Forelimb muscle (tissue), 1 donor: Measurements from ENCODE around the gene SERINC2. TPM values are rescaled to one million over a fixed set of nuclear protein-coding genes. Genes with fewer than 3 reads are reported as not detected.

Experiments used
- DNase-seq: peaks from one replicate; pipeline ENCODE4 v3.0.0-alpha.2; 2013; ENCODE audit warnings: low read depth
- polyA plus RNA-seq: library from polyadenylated mRNA; unstranded; fragments of 120-200 nt; gene quantifications from one replicate; pipeline ENCODE4 v1.2.1, GENCODE V29; 2013; ENCODE audit not compliant: insufficient read length

The SERINC2 gene
- 35.3 TPM for polyA plus RNA-seq

DNA sequence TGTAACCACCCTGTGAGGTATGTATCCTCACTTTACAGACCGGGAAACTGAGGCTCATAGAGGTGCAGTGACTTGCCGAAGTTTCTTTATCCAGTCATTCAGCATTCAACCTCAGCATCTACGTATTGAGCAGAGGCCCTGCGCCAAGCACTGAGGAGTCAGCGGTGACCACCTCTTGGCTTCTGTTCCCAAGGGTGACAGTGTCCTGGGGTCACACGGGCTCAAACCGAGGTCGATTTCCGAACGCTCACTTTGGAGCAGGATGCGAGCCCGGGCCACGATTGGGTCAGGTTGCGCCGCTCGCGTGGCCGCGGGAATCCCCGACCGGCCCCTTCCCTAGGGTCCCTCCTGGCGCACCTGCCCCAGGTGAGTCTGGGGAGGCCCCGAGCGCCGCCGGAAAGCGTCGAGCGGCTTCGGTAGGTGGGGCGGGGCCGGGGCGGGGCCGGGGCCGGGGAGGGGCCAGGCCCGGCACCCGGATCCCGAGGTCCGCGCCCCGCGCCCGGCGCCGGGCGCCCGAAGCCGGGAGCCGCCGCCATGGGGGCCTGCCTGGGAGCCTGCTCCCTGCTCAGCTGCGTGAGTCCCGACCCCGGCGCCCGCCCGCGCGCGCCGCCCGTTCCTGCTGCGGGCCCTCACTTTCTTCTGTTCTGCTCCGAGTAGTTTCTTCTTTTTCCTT lies at the start of gene SERINC2:
Gene SERINC2 (plus strand): TSS at position 482 of the 673 bp plus-strand sequence. CDS start 53 bp downstream, at position 535.
- DNase-seq: no peak

DNA sequence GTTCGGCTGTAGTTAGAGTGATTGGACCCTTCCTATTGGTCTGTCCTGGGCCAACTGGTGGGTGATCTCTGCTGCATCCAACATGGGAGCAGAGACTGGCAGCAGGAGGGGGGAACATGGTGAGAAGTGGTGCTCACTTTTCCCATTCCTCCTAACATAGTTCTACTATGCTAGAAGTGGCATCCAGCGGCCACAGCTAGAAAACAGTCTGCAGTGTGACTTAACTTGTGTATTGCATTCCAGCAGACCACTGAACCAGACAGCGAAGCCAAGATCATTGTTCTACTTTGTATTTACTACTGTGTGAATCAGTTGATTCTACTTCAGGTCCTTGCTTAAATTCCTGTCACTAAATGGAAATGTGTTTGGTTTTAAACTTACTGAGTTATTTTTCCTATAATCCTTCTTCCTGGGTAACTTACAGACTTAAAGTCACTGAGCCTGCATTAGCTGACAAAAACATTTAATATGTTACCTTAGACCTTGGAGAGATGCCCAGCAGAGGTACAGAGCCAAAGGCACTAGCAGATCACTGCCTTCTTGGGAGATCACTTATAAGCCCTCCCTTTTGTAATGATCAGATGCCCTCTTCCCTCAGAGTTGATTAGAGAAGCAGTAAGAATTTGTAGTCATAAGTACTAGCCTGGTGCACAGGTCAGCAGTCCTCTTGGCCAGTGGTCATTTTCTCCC lies 48.3 kb upstream of the SERINC2 start:
- DNase-seq: no peak

GRCh38 chr1:31366796-31367195 lies 46.2 kb upstream of the SERINC2 start:
- DNase-seq: no peak

DNA sequence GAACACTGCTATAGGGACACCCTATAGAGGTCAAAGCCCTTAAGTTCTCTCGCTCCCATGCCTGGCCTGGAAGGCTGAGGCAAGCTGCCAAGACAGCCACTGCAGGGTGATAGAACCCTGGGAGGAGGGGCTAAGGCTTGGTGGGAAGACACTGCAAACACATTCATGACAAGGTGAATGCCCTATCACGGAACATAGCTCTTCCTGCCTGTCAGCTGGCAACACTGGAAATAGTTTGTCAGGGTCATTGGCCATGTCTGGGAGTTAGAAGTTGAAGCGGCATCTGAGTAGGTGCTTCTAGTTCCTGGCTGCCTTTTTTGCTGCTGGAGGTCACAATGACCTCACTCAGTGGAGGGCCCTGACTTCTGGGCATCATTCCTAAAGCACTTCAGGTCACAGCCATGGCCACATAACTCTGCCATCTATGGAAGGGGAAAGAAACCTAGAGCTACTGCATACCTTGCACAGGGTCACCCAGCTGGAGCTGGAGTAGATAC lies 44.4 kb upstream of the SERINC2 start:
- no peak for DNase-seq

DNA sequence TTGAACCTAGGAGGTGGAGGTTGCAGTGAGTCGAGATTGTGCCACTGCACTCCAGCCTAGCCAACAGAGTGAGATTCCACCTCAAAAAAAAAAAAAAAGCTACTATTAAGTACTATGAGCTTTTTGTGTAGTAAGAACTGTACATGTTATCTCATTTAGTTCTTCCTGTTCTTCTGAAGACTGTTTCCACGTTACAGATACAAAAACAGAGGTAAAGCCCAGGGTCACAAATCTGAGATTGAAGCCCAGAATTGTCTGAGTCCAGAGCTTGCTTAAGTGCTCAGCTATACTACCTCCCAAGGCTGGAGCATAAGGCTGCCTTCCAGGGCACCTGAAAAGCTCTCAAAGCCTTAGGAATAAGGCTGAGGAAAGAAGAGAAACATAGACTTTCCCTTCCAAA lies 43.0 kb upstream of the SERINC2 start:
- DNase-seq: no peak

GRCh38 chr1:31370565-31370964 lies 42.4 kb upstream of the SERINC2 start:
- DNase-seq: no peak

GRCh38 chr1:31371121-31371959 lies 41.7 kb upstream of the SERINC2 start:
- DNase-seq: no peak

GRCh38 chr1:31372051-31372450 lies 41.0 kb upstream of the SERINC2 start:
- no peak for DNase-seq

DNA sequence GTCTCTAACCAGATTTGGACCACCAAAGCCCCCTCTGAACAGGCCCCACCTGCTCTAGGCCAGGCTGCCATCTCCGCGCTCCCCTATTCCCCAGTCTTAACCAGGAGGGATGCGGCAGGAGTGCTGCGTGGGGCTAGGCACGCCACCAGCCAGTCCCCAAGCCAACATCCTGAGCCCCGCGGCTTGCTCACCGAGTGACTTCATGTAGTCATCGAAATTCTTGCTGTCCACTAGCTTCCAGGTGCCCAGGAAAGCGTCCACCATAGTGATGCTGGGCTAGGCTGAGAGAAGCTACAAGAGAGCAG lies 40.3 kb upstream of the SERINC2 start:
- DNase-seq: no peak

- peak; percentile 36 for DNase-seq
Measured at GRCh38 chr1:31373056-31373896, 39.7 kb upstream of the SERINC2 start, which contains the start of gene FABP3. FABP3 (minus strand) TSS chr1:31373076; CDS start chr1:31373014, 62 bp downstream.

GRCh38 chr1:31373897-31374486 lies 39.0 kb upstream of the SERINC2 start:
- no peak for DNase-seq

DNA sequence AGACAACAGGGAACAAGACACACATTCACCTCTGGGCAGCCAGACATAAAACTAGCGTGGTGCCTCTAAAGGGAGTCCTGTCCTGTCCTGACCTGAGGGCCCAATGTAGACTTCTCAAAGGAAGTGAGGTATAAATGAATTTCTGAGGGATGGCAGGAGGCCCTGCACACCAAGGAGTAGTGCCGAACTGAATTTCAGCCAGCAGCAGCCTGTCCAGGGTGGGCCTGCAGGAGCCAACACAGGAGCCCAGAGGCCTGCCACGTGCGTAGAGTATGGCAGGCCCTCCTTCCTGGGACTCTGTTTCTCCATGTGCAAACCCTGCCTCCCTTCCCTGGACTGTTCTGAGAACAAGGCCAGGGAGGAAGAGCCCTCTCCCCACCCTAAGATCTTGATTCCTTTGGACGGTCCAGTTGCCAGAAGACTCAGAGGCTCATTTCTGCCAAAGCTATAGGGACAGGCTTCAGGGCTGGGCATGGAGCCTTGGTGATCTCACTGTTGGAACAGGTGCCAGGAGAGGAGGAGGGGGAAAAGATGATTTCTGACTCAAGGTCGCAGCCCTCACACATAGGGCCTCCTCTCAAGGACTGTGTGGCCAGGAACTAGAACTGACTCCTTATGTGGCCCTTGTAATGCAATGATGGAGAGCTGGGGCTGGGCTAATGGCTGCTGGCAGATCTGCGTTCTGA lies 38.4 kb upstream of the SERINC2 start:
- DNase-seq: peak; percentile 73

GRCh38 chr1:31376375-31377134 lies 36.5 kb upstream of the SERINC2 start:
- peak; percentile 93 for DNase-seq

DNA sequence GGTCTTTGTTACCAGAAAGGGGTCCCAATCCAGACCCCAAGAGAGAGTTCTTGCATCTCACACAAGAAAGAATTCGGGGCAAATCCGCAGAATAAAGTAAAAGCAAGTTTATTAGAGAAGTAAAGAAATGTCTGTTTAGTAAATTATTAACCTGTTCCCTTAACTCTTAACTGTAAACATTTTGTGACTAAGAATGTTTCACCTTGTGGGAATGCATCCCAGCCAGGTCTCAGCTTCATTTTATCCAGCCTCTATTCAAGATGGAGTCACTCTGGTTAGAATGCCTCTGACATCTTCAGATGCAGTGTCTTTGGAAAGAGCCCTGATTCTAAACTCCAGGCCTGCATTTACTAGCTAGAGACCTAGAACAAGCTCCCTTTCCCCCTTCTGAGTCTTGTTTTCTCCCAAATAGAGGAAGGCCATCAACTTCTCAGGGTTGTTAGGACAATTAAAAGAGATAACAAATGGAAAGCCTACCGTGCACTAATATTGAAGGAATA lies 35.6 kb upstream of the SERINC2 start:
- no peak for DNase-seq

DNA sequence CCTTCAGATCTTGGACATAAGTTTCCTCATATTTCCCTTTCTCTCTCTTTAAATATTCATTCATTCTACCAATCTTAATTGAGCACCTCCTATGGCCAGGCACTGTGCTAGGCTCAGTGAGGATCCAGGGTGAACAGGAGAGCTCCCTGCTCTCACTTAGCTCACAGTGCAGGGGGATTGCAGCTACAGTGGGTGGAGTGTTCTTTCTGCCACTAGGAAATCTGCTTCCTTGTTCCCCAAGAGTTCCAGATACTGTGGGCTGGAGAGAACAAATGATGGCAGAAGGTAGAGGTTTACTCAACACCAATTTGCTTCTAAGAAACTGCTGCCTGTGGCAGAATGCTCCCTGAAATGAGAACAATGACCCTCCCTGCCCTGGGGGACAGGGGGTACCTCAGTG lies 35.0 kb upstream of the SERINC2 start:
- no peak for DNase-seq

- no peak for DNase-seq
Measured at GRCh38 chr1:31380181-31380580, 32.8 kb upstream of the SERINC2 start.

DNA sequence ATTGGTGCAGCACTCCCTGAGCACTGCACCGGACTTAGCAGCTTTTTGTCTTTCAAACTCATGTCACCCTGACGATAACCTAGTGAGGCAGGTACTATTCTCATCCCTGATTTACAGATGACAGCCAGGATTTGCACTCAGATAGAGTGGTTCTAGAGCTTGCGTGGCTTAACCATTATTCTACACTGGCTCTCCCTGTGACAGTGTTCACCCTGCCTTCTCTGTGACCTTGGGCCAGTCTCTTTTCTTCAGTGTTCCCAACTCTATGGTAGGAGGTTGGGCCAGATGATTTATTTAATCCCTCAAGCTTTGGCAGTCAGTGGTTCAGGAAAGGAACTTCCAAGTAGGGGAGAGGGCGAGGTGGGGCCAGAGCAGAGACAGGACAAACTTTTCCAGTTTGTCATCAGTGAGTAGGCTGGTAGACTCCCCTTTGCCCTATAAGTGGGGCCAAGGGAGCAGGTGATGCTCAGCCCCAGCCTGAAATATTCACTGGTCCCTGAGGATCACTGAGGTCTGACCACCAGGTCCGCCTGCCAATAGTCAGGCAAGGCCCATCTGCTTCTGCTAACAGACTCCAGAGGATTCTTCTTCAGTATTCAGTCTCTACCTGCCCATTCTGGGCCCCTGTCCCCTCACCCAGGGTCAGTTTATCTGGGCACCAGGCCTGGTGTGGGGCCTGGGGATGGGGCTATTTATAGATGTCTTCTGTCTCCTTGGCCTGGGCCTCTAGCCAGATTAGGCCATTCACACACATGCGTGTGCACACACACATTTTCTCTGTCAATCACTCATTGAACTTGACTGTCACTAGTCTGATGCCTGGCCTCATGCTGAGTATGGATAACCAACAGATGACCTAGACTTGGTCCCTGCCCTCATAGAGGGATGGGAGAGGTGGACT lies 31.4 kb upstream of the SERINC2 start:
- DNase-seq: no peak

DNA sequence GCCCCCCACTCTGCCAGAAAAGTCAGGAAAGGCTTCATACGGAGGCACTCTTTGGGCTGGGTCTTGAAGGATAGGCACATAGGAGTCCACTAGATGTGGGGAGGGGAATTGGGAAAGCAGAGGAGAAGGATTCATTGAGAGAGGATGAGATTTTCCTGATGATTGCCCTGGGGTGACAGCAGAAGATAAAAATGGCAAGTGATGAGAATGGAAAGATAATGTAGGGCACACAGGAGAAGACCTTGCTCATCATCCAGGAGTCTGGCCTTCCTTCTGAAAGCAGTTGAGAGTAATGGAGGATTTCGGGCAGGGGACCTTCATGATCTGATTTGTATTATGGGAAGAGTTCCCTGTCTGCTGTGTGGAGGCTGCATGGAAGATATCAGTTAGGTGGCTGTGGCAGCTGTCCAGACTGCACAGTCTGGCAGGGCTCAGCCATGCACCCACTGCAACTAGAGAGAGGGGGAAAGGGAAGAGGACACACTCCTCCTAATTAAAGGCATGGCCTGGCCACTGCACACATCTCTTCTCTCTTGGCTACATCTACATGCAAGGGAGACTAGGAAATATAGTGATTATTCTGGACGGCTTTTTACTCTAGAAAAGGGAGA lies 30.5 kb upstream of the SERINC2 start:
- no peak for DNase-seq
